Measurements from ENCODE around the gene DNAH8.

DNA sequence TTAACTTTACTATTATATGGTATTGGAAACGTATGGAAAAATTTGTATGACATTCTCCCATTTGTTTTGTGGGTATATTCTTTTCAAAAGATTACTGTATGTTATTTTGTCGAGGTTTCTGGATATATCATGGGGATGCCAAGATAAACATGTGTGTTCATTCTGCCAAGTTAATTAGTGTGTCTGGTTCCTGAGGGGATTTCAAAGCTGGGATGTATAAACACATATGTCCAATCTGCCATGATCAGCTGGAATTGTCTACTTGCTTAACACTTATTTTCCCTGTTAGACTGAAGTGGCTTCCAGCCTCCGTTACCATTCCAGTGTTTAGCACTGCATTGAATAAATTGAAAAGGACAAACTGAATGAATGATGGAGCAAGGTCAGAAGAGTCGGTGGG lies 86.2 kb downstream of the DNAH8 start:
- TF ChIP-seq, protein P1, sequence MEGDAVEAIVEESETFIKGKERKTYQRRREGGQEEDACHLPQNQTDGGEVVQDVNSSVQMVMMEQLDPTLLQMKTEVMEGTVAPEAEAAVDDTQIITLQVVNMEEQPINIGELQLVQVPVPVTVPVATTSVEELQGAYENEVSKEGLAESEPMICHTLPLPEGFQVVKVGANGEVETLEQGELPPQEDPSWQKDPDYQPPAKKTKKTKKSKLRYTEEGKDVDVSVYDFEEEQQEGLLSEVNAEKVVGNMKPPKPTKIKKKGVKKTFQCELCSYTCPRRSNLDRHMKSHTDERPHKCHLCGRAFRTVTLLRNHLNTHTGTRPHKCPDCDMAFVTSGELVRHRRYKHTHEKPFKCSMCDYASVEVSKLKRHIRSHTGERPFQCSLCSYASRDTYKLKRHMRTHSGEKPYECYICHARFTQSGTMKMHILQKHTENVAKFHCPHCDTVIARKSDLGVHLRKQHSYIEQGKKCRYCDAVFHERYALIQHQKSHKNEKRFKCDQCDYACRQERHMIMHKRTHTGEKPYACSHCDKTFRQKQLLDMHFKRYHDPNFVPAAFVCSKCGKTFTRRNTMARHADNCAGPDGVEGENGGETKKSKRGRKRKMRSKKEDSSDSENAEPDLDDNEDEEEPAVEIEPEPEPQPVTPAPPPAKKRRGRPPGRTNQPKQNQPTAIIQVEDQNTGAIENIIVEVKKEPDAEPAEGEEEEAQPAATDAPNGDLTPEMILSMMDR (conservative IDR thresholded peaks at IDR 0.05 in 1 of 2, IDR thresholded peaks at IDR 0.05 in 1 of 2; ENCODE audit: extremely low read depth in 1 of 2, insufficient read depth in 1 of 2, low read depth in 1 of 2, low read length in 2 of 2): no peak
- no peak for TF ChIP-seq EZH2 (IDR thresholded peaks at IDR 0.05; ENCODE audit: borderline replicate concordance, low read length)
